GM19438 (cell line): ENCODE measurements around the gene CER1.

ENCODE experiments used
- ATAC-seq: cut with Tn5 transposase; IDR thresholded peaks from one replicate; pipeline ENCODE4 v1.9.1; 2021; ENCODE audit warnings: low read depth; ENCODE audit not compliant: unreplicated experiment

The CER1 gene

GRCh38 chr9:14722391-14723035 lies at the start of gene CER1:
CER1 (minus strand) TSS chr9:14722733; CDS start chr9:14722672, 61 bp downstream.
- no peak for ATAC-seq

GRCh38 chr9:14770592-14770991 lies 48.1 kb upstream of the CER1 start:
- ATAC-seq: no peak

- peak; percentile 55 for ATAC-seq
Measured at GRCh38 chr9:14769230-14769571, 46.7 kb upstream of the CER1 start.

GRCh38 chr9:14768405-14769229 lies 46.1 kb upstream of the CER1 start:
- no peak for ATAC-seq

GRCh38 chr9:14766299-14766698 lies 43.8 kb upstream of the CER1 start:
- ATAC-seq: no peak

GRCh38 chr9:14761584-14761983 lies 39.1 kb upstream of the CER1 start:
- ATAC-seq: no peak

GRCh38 chr9:14760060-14760459 lies 37.5 kb upstream of the CER1 start:
- ATAC-seq: no peak

- ATAC-seq: no peak
Measured at GRCh38 chr9:14756291-14756690, 33.8 kb upstream of the CER1 start.

- ATAC-seq: no peak
Measured at GRCh38 chr9:14752871-14753270, 30.3 kb upstream of the CER1 start.

- no peak for ATAC-seq
Measured at GRCh38 chr9:14752271-14752670, 29.7 kb upstream of the CER1 start.

- no peak for ATAC-seq
Measured at GRCh38 chr9:14750821-14751220, 28.3 kb upstream of the CER1 start.

- no peak for ATAC-seq
Measured at GRCh38 chr9:14749741-14750211, 27.2 kb upstream of the CER1 start.

- ATAC-seq: no peak
Measured at GRCh38 chr9:14748373-14748772, 25.8 kb upstream of the CER1 start.

- no peak for ATAC-seq
Measured at GRCh38 chr9:14747111-14747510, 24.6 kb upstream of the CER1 start.

GRCh38 chr9:14746626-14747025 lies 24.1 kb upstream of the CER1 start:
- ATAC-seq: no peak

GRCh38 chr9:14744768-14745167 lies 22.2 kb upstream of the CER1 start:
- ATAC-seq: no peak

- ATAC-seq: no peak
Measured at GRCh38 chr9:14741369-14741768, 18.8 kb upstream of the CER1 start.

GRCh38 chr9:14733133-14733532 lies 10.6 kb upstream of the CER1 start:
- ATAC-seq: no peak

GRCh38 chr9:14731294-14731981 lies 8.9 kb upstream of the CER1 start:
- ATAC-seq: no peak

- ATAC-seq: no peak
Measured at GRCh38 chr9:14730461-14730898, 7.9 kb upstream of the CER1 start.

- no peak for ATAC-seq
Measured at GRCh38 chr9:14723301-14723700, 768 bp upstream of the CER1 start.
